WTC11 (cell line): ENCODE data around the gene TMEM141. TPM values are rescaled to one million over a fixed set of nuclear protein-coding genes. Genes with fewer than 3 reads are reported as not detected.
A peak's percentile ranks its signal among the peaks of the same experiment; 100 is the strongest.
"Not testable (repeated sequence)": the region's sequence is repeated elsewhere in the genome, so short reads cannot be mapped to it uniquely, and the experiment has no call there.

Experiments
- ATAC-seq: fragments of 200-7000 bp; cut with Tn5 transposase; 2 replicates; pipeline ENCODE4 v1.10.0; 2021; ENCODE audit warnings: mild to moderate bottlenecking, moderate library complexity
- CTCF ChIA-PET: fragments of 300-600 bp; sonication (Branson Sonifier 250); formaldehyde crosslinking; loops from one replicate; lab custom pipeline; 2021; ENCODE audit warnings: antibody characterized with exemption; lab: Charles Lee
- POLR2A ChIA-PET: fragments of 350-600 bp; sonication (Branson Sonifier 250); formaldehyde crosslinking; loops from one replicate; lab custom pipeline; 2021; ENCODE audit warnings: antibody characterized with exemption; lab: Charles Lee
- DNase-seq: peaks from one replicate; pipeline ENCODE4 v3.0.0; 2021; ENCODE audit warnings: low spot score
- H3K27ac Mint-ChIP-seq: 2 replicates; pipeline ENCODE4 v1.8.0; 2021; ENCODE audit warnings: mixed read lengths
- H3K27me3 Mint-ChIP-seq: 2 replicates; pipeline ENCODE4 v1.8.0; 2021; ENCODE audit warnings: low read depth, mild to moderate bottlenecking, moderate library complexity, mixed read lengths
- H3K36me3 Mint-ChIP-seq: 2 replicates; pipeline ENCODE4 v1.8.0; 2021; ENCODE audit warnings: mixed read lengths
- H3K4me1 Mint-ChIP-seq: 2 replicates; pipeline ENCODE4 v1.8.0; 2022; ENCODE audit warnings: mixed read lengths
- H3K4me3 Mint-ChIP-seq: 2 replicates; pipeline ENCODE4 v1.8.0; 2021; ENCODE audit warnings: mild to moderate bottlenecking, moderate library complexity, mixed read lengths
- H3K9me3 Mint-ChIP-seq: 2 replicates; pipeline ENCODE4 v1.8.0; 2021; ENCODE audit warnings: mixed read lengths
- CBFB ChIP-seq: sonication (generic); formaldehyde crosslinking; IDR thresholded peaks from 2 replicates; pipeline ENCODE4 v1.8.1; 2022; ENCODE audit warnings: mild to moderate bottlenecking, low read depth, missing genetic modification reagents
- ESRRA ChIP-seq: sonication (generic); formaldehyde crosslinking; IDR thresholded peaks from 2 replicates; pipeline ENCODE4 v1.8.1; 2022; ENCODE audit warnings: mild to moderate bottlenecking, missing genetic modification reagents, borderline replicate concordance
- ETV6 ChIP-seq: sonication (generic); formaldehyde crosslinking; IDR thresholded peaks from 2 replicates; pipeline ENCODE4 v1.8.1; 2022; ENCODE audit warnings: mild to moderate bottlenecking, missing genetic modification reagents
- GRHL2 ChIP-seq: fragments of 250-450 bp; sonication (Bioruptor Pico); IDR thresholded peaks from 2 replicates; pipeline ENCODE4 v1.8.0; 2022; ENCODE audit warnings: mild to moderate bottlenecking, moderate library complexity; ENCODE audit not compliant: insufficient replicate concordance, severe bottlenecking
- GTF2I ChIP-seq: fragments of 250-450 bp; sonication (Bioruptor Pico); conservative IDR thresholded peaks from 2 replicates; pipeline ENCODE4 v1.4.0; 2021; ENCODE audit warnings: mild to moderate bottlenecking
- MXD4 ChIP-seq: fragments of 250-450 bp; sonication (Bioruptor Pico); IDR thresholded peaks from 2 replicates; pipeline ENCODE4 v1.8.0; 2021; ENCODE audit warnings: mild to moderate bottlenecking, moderate library complexity, borderline replicate concordance
- SMAD3 ChIP-seq: sonication (generic); formaldehyde crosslinking; IDR thresholded peaks from 2 replicates; pipeline ENCODE4 v1.8.0; 2022; ENCODE audit warnings: missing genetic modification reagents, mild to moderate bottlenecking, borderline replicate concordance
- ZNF232 ChIP-seq: sonication (generic); formaldehyde crosslinking; IDR thresholded peaks from 2 replicates; pipeline ENCODE4 v1.8.0; 2022; ENCODE audit warnings: mild to moderate bottlenecking, missing genetic modification reagents
- ZNF416 ChIP-seq: fragments of 250-450 bp; sonication (Bioruptor Pico); IDR thresholded peaks from 2 replicates; pipeline ENCODE4 v1.9.0; 2021; ENCODE audit warnings: mild to moderate bottlenecking, inconsistent platforms
- total RNA-seq: library from RNA; stranded (reverse); gene quantifications from 3 replicates; pipeline ENCODE4 v1.2.3, GENCODE V29; 2021
- TF ChIP-seq, protein P1 (sequence below): sonication (generic); formaldehyde crosslinking; IDR thresholded peaks from 2 replicates; pipeline ENCODE4 v1.8.1; 2022; ENCODE audit warnings: low read depth, mild to moderate bottlenecking, moderate library complexity, missing genetic modification reagents, borderline replicate concordance
- TF ChIP-seq, protein P2 (sequence below): sonication (generic); formaldehyde crosslinking; IDR thresholded peaks from 2 replicates; pipeline ENCODE4 v1.8.0; 2022; ENCODE audit warnings: missing genetic modification reagents
- TF ChIP-seq, protein P3 (sequence below): sonication (generic); formaldehyde crosslinking; IDR thresholded peaks from 2 replicates; pipeline ENCODE4 v1.8.1; 2022; ENCODE audit warnings: mild to moderate bottlenecking, missing genetic modification reagents, moderate library complexity, borderline replicate concordance
- TF ChIP-seq, protein P4 (sequence below): sonication (generic); formaldehyde crosslinking; conservative IDR thresholded peaks from 2 replicates; pipeline ENCODE4 v1.8.1; 2022; ENCODE audit warnings: mild to moderate bottlenecking, missing genetic modification reagents
- TF ChIP-seq, protein P5 (sequence below): sonication (generic); formaldehyde crosslinking; IDR thresholded peaks from 2 replicates; pipeline ENCODE4 v1.8.1; 2022; ENCODE audit warnings: mild to moderate bottlenecking, moderate library complexity, missing genetic modification reagents
- TF ChIP-seq, protein P6 (sequence below): sonication (generic); formaldehyde crosslinking; IDR thresholded peaks from 2 replicates; pipeline ENCODE4 v1.8.0; 2023; ENCODE audit warnings: missing genetic modification reagents

The TMEM141 gene
- total RNA-seq, 1 experiment from 2014 or later, result 72.0 TPM

DNA sequence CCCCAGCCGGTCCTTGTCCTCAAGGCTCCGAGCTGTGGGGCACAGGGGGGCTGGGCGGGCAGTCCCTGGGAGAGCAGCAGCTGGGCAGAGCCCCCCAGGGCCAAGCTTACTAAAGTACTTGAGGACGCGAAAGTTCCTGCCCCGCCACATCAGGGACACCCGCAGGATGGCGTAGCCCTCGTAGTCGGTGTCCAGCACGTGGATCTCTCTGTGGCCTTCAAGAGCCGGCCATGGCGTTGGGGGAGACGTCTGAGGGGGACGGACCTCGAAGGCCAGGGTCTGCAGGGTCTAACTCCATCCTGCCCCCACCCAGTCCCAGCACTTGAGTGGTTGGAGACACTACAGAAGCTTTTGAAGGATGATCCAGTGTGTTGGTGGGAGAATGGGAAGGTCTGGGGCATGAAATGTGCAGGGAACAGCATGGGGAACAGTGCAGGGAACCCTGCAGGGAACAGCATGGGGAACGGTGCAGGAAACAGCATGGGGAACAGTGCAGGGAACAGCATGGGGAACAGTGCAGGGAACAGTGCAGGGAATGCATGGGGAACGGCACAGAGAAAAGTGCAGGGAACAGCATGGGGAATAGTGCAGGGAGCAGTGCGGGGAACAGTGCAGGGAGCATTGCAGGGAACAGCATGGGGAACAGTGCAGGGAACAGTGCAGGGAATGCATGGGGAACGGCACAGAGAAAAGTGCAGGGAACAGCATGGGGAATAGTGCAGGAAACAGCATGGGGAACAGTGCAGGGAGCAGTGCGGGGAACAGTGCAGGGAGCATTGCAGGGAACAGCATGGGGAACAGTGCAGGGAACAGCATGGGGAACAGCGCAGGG is 35.6 kb upstream of the TMEM141 start:
- H3K4me3 Mint-ChIP-seq, result not testable (repeated sequence)
- peaks cover 33% of the 10 kb centered on the region for H3K9me3 Mint-ChIP-seq
- CTCF ChIA-PET, result interaction anchor here (0.7 to 1.7 kb wide), 6 partner anchors 8 to 293 kb away, joined by 3 to 11 read pairs (median 4); partner anchors contain the start of gene LCN10

DNA sequence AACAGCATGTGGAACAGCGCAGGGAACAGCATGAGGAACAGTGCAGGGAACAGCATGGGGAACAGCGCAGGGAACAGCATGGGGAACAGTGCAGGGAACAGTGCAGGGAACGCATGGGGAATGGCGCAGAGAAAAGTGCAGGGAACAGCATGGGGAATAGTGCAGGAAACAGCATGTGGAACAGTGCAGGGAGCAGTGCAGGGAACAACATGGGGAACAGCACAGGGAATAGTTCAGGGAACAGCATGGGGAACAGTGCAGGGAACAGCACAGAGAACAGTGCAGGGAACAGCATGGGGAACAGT is 35.1 kb upstream of the TMEM141 start:
- H3K27me3 Mint-ChIP-seq, result peaks cover 3% of the 10 kb centered on the region; the same call in 1 of the 2 replicates
- peaks cover 11% of the 10 kb centered on the region for H3K36me3 Mint-ChIP-seq
- TF ChIP-seq MXD4 (CRISPR knock-in tag) (no peak), ZNF416 (CRISPR knock-in tag) (no peak), SMAD3 (no peak), CBFB (CRISPR knock-in tag) (no peak), ETV6 (CRISPR knock-in tag) (no peak), ESRRA (CRISPR knock-in tag) (no peak), GRHL2 (CRISPR knock-in tag) (no peak), ZNF232 (CRISPR knock-in tag) (no peak)
- TF ChIP-seq, protein P1, sequence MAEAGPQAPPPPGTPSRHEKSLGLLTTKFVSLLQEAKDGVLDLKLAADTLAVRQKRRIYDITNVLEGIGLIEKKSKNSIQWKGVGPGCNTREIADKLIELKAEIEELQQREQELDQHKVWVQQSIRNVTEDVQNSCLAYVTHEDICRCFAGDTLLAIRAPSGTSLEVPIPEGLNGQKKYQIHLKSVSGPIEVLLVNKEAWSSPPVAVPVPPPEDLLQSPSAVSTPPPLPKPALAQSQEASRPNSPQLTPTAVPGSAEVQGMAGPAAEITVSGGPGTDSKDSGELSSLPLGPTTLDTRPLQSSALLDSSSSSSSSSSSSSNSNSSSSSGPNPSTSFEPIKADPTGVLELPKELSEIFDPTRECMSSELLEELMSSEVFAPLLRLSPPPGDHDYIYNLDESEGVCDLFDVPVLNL (CRISPR knock-in tag), result no peak
- TF ChIP-seq, protein P2, sequence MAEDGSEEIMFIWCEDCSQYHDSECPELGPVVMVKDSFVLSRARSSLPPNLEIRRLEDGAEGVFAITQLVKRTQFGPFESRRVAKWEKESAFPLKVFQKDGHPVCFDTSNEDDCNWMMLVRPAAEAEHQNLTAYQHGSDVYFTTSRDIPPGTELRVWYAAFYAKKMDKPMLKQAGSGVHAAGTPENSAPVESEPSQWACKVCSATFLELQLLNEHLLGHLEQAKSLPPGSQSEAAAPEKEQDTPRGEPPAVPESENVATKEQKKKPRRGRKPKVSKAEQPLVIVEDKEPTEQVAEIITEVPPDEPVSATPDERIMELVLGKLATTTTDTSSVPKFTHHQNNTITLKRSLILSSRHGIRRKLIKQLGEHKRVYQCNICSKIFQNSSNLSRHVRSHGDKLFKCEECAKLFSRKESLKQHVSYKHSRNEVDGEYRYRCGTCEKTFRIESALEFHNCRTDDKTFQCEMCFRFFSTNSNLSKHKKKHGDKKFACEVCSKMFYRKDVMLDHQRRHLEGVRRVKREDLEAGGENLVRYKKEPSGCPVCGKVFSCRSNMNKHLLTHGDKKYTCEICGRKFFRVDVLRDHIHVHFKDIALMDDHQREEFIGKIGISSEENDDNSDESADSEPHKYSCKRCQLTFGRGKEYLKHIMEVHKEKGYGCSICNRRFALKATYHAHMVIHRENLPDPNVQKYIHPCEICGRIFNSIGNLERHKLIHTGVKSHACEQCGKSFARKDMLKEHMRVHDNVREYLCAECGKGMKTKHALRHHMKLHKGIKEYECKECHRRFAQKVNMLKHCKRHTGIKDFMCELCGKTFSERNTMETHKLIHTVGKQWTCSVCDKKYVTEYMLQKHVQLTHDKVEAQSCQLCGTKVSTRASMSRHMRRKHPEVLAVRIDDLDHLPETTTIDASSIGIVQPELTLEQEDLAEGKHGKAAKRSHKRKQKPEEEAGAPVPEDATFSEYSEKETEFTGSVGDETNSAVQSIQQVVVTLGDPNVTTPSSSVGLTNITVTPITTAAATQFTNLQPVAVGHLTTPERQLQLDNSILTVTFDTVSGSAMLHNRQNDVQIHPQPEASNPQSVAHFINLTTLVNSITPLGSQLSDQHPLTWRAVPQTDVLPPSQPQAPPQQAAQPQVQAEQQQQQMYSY (CRISPR knock-in tag), result no peak
- TF ChIP-seq, protein P3, sequence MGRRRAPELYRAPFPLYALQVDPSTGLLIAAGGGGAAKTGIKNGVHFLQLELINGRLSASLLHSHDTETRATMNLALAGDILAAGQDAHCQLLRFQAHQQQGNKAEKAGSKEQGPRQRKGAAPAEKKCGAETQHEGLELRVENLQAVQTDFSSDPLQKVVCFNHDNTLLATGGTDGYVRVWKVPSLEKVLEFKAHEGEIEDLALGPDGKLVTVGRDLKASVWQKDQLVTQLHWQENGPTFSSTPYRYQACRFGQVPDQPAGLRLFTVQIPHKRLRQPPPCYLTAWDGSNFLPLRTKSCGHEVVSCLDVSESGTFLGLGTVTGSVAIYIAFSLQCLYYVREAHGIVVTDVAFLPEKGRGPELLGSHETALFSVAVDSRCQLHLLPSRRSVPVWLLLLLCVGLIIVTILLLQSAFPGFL, result no peak
- TF ChIP-seq, protein P4, sequence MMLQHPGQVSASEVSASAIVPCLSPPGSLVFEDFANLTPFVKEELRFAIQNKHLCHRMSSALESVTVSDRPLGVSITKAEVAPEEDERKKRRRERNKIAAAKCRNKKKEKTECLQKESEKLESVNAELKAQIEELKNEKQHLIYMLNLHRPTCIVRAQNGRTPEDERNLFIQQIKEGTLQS (CRISPR knock-in tag), result no peak
- TF ChIP-seq, protein P5, sequence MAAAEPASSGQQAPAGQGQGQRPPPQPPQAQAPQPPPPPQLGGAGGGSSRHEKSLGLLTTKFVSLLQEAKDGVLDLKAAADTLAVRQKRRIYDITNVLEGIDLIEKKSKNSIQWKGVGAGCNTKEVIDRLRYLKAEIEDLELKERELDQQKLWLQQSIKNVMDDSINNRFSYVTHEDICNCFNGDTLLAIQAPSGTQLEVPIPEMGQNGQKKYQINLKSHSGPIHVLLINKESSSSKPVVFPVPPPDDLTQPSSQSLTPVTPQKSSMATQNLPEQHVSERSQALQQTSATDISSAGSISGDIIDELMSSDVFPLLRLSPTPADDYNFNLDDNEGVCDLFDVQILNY (CRISPR knock-in tag), result no peak
- TF ChIP-seq, protein P6, sequence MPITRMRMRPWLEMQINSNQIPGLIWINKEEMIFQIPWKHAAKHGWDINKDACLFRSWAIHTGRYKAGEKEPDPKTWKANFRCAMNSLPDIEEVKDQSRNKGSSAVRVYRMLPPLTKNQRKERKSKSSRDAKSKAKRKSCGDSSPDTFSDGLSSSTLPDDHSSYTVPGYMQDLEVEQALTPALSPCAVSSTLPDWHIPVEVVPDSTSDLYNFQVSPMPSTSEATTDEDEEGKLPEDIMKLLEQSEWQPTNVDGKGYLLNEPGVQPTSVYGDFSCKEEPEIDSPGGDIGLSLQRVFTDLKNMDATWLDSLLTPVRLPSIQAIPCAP (CRISPR knock-in tag), result no peak
- H3K9me3 Mint-ChIP-seq, result peaks cover 31% of the 10 kb centered on the region
- ATAC-seq (no peak), DNase-seq (no peak)
- POLR2A ChIA-PET, result no interaction called here
- no peak overlapping the region for H3K27ac Mint-ChIP-seq
- H3K4me3 Mint-ChIP-seq, result no peak overlapping the region
- H3K4me1 Mint-ChIP-seq, result peaks cover 7% of the 10 kb centered on the region
- CTCF ChIA-PET, result no interaction called here

More for the DNA sequence above, 35.6 kb upstream of the TMEM141 start:
- H3K4me1 Mint-ChIP-seq, ATAC-seq, DNase-seq, POLR2A ChIA-PET, H3K27ac Mint-ChIP-seq, H3K27me3 Mint-ChIP-seq: not testable (repeated sequence)
- peaks cover 11% of the 10 kb centered on the region for H3K36me3 Mint-ChIP-seq
- peak; percentile 63; the same call in 1 of the 2 replicates for TF ChIP-seq GTF2I (CRISPR knock-in tag)
